ENCODE measurements around the gene SPATA4.

Gene SPATA4

GRCh38 chr4:176191974-176192373 is 3.4 kb downstream of the SPATA4 start:
- DNase-seq (ENCODE audit: low read depth): no peak
- TF ChIP-seq, protein P1, sequence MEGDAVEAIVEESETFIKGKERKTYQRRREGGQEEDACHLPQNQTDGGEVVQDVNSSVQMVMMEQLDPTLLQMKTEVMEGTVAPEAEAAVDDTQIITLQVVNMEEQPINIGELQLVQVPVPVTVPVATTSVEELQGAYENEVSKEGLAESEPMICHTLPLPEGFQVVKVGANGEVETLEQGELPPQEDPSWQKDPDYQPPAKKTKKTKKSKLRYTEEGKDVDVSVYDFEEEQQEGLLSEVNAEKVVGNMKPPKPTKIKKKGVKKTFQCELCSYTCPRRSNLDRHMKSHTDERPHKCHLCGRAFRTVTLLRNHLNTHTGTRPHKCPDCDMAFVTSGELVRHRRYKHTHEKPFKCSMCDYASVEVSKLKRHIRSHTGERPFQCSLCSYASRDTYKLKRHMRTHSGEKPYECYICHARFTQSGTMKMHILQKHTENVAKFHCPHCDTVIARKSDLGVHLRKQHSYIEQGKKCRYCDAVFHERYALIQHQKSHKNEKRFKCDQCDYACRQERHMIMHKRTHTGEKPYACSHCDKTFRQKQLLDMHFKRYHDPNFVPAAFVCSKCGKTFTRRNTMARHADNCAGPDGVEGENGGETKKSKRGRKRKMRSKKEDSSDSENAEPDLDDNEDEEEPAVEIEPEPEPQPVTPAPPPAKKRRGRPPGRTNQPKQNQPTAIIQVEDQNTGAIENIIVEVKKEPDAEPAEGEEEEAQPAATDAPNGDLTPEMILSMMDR (conservative IDR thresholded peaks at IDR 0.05; ENCODE audit: low read depth, low read length): peak; percentile 23
- H3K4me3 ChIP-seq (ENCODE audit: low read length): no peak overlapping the region

GRCh38 chr4:176189891-176190795 is 5.2 kb downstream of the SPATA4 start:
- no peak overlapping the region for H3K4me3 ChIP-seq (ENCODE audit: low read length)
- no peak for DNase-seq (ENCODE audit: low read depth)
- TF ChIP-seq, protein P1 (conservative IDR thresholded peaks at IDR 0.05; ENCODE audit: low read depth, low read length): no peak

GRCh38 chr4:176188654-176189053 is 6.7 kb downstream of the SPATA4 start:
- no peak for DNase-seq (ENCODE audit: low read depth)
- TF ChIP-seq, protein P1 (conservative IDR thresholded peaks at IDR 0.05; ENCODE audit: low read depth, low read length): no peak

DNA sequence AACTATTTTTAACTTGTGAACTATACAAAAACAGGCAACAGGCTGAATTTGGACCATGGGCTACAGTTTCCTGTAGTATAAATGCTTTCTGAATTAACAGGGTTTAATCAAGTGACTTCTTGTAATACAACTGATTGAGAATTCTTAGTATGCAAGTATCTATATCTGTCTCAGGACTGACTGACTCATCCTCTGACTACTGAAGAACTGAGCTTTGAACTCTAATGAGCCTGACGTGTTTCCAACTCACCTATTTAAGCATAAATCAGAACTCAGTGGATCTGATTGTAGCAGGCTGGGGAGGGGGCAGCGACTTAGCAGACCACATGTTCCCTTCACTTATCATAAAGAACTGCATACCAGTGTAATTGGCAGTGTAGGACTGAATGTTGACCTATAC is 7.8 kb downstream of the SPATA4 start:
- TF ChIP-seq, protein P1 (conservative IDR thresholded peaks at IDR 0.05; ENCODE audit: low read depth, low read length): no peak
- no peak overlapping the region for H3K4me3 ChIP-seq (ENCODE audit: low read length)
- DNase-seq (ENCODE audit: low read depth): no peak

More at GRCh38 chr4:176188654-176189053, 6.7 kb downstream of the SPATA4 start:
- H3K4me3 ChIP-seq (ENCODE audit: low read length): no peak overlapping the region

GRCh38 chr4:176186671-176187395 is 8.6 kb downstream of the SPATA4 start:
- no peak for DNase-seq (ENCODE audit: low read depth)
- TF ChIP-seq, protein P1 (conservative IDR thresholded peaks at IDR 0.05; ENCODE audit: low read depth, low read length): no peak

GRCh38 chr4:176186067-176186466 is 9.3 kb downstream of the SPATA4 start:
- TF ChIP-seq, protein P1 (conservative IDR thresholded peaks at IDR 0.05; ENCODE audit: low read depth, low read length): no peak
- no peak overlapping the region for H3K4me3 ChIP-seq (ENCODE audit: low read length)
- no peak for DNase-seq (ENCODE audit: low read depth)

More at GRCh38 chr4:176186671-176187395, 8.6 kb downstream of the SPATA4 start:
- no peak overlapping the region for H3K4me3 ChIP-seq (ENCODE audit: low read length)

All from retinal pigment epithelial cell (primary cell).